ENCODE data around the gene MAP3K14. TPM values are rescaled to one million over a fixed set of nuclear protein-coding genes. Genes with fewer than 3 reads are reported as not detected.

Gene MAP3K14
- 8.7 TPM for total RNA-seq
- long read RNA-seq, partial matches to known transcripts, result 10 of 18 reads
- long read RNA-seq, other reads (novel, unspliced or antisense), result 8 of 18 reads

GRCh38 chr17:45316434-45317110 lies at the start of gene MAP3K14:
Gene MAP3K14 (minus strand): TSS chr17:45317020. CDS start chr17:45290745, 26,275 bp downstream.
- DNase-seq (ENCODE audit: low spot score), result peak; percentile 92

- DNase-seq (ENCODE audit: low spot score), result peak; percentile 28
Measured at GRCh38 chr17:45366049-45366448, 49.2 kb upstream of the MAP3K14 start.

GRCh38 chr17:45364531-45365390 lies 47.9 kb upstream of the MAP3K14 start:
- DNase-seq (ENCODE audit: low spot score), result peak; percentile 75

- DNase-seq (ENCODE audit: low spot score), result peak; percentile 71
Measured at GRCh38 chr17:45363498-45363897, 46.7 kb upstream of the MAP3K14 start.

- DNase-seq (ENCODE audit: low spot score), result no peak
Measured at GRCh38 chr17:45361976-45362375, 45.2 kb upstream of the MAP3K14 start.

- DNase-seq (ENCODE audit: low spot score), result no peak
Measured at GRCh38 chr17:45361451-45361850, 44.6 kb upstream of the MAP3K14 start.

GRCh38 chr17:45357364-45357997 lies 40.7 kb upstream of the MAP3K14 start:
- DNase-seq (ENCODE audit: low spot score), result no peak

- no peak for DNase-seq (ENCODE audit: low spot score)
Measured at GRCh38 chr17:45355087-45355486, 38.3 kb upstream of the MAP3K14 start.

- no peak for DNase-seq (ENCODE audit: low spot score)
Measured at GRCh38 chr17:45353043-45353442, 36.2 kb upstream of the MAP3K14 start.

- no peak for DNase-seq (ENCODE audit: low spot score)
Measured at GRCh38 chr17:45351831-45352230, 35.0 kb upstream of the MAP3K14 start.

- no peak for DNase-seq (ENCODE audit: low spot score)
Measured at GRCh38 chr17:45347444-45347843, 30.6 kb upstream of the MAP3K14 start.

GRCh38 chr17:45346216-45347015 lies 29.6 kb upstream of the MAP3K14 start:
- DNase-seq (ENCODE audit: low spot score), result peak; percentile 85

- DNase-seq (ENCODE audit: low spot score), result no peak
Measured at GRCh38 chr17:45345554-45346215, 28.9 kb upstream of the MAP3K14 start.

GRCh38 chr17:45345246-45345553 lies 28.4 kb upstream of the MAP3K14 start:
- no peak for DNase-seq (ENCODE audit: low spot score)

GRCh38 chr17:45343967-45344664 lies 27.3 kb upstream of the MAP3K14 start:
- DNase-seq (ENCODE audit: low spot score), result peak; percentile 55

- DNase-seq (ENCODE audit: low spot score), result peak; percentile 53
Measured at GRCh38 chr17:45342871-45343526, 26.2 kb upstream of the MAP3K14 start.

- DNase-seq (ENCODE audit: low spot score), result peak; percentile 75
Measured at GRCh38 chr17:45342306-45342705, 25.5 kb upstream of the MAP3K14 start.

GRCh38 chr17:45341533-45342158 lies 24.8 kb upstream of the MAP3K14 start:
- peak; percentile 90 for DNase-seq (ENCODE audit: low spot score)
